B cell (primary cell): ENCODE data around the gene CNTNAP2. TPM values are rescaled to one million over a fixed set of nuclear protein-coding genes. Genes with fewer than 3 reads are reported as not detected.

Experiments
- ATAC-seq: fragments of 200-7000 bp; cut with Tn5 transposase; one replicate; pipeline ENCODE4 v1.10.0; 2021; ENCODE audit warnings: low read depth, mild to moderate bottlenecking, moderate number of reproducible peaks, moderate library complexity
- CTCF ChIA-PET: fragments of 350-600 bp; sonication (Branson Sonifier 250); formaldehyde crosslinking; loops from one replicate; lab custom pipeline; 2021; ENCODE audit warnings: antibody characterized with exemption, inconsistent platforms; lab: Charles Lee
- POLR2A ChIA-PET: fragments of 350-600 bp; sonication (Branson Sonifier 250); formaldehyde crosslinking; loops from one replicate; lab custom pipeline; 2021; ENCODE audit warnings: antibody characterized with exemption; lab: Charles Lee
- DNase-seq: peaks from one replicate; pipeline ENCODE4 v3.0.0; 2013
- H2AFZ ChIP-seq: 2 replicates; pipeline ENCODE4 v1.6.1; 2012; ENCODE audit warnings: mild to moderate bottlenecking, low read depth, low read length; ENCODE audit not compliant: insufficient read depth, poor library complexity, severe bottlenecking
- H3K27ac ChIP-seq, 2 donors: 1 replicate in 1 of 2; 2 replicates in 1 of 2; pipeline ENCODE4 v1.5.1; 2012 to 2013; ENCODE audit warnings: low read length in 2 of 2, mild to moderate bottlenecking in 2 of 2, moderate library complexity in 1 of 2
- H3K27me3 ChIP-seq, 4 experiments: fragments of 200-600 bp in 1 of 4; sonication (generic) in 1 of 4; replicated peaks in 1 of 4; 1 replicate in 2 of 4; 2 replicates in 2 of 4; pipeline versions ENCODE4 v1.6.1 to v1.7.0; 2013 to 2016; ENCODE audit warnings: low read length in 3 of 4, mild to moderate bottlenecking in 2 of 4, mixed read lengths in 1 of 4, moderate library complexity in 1 of 4; ENCODE audit not compliant: insufficient read depth in 4 of 4, control insufficient read depth in 3 of 4; ENCODE audit errors: control extremely low read depth in 1 of 4
- H3K36me3 ChIP-seq, 2 experiments: replicated peaks in 1 of 2; 1 replicate in 1 of 2; 2 replicates in 1 of 2; pipeline versions ENCODE4 v1.6.1 to v1.7.1; 2013; ENCODE audit warnings: low read length in 1 of 2; ENCODE audit not compliant: insufficient read depth in 2 of 2, control insufficient read depth in 1 of 2; ENCODE audit errors: control extremely low read depth in 1 of 2, extremely low read depth in 1 of 2
- H3K4me1 ChIP-seq, 2 donors: fragments of 200-600 bp in 1 of 2; sonication (generic) in 1 of 2; 1 replicate in 1 of 2; 2 replicates in 1 of 2; pipeline versions ENCODE4 v1.5.1 to v1.6.1; 2013 to 2017; ENCODE audit warnings: low read length in 2 of 2; ENCODE audit not compliant: control insufficient read depth in 2 of 2, insufficient read depth in 2 of 2
- H3K4me2 ChIP-seq: replicated peaks from 2 replicates; pipeline ENCODE3; 2012; ENCODE audit warnings: mild to moderate bottlenecking, low read depth, low read length; ENCODE audit not compliant: poor library complexity, severe bottlenecking
- H3K4me3 ChIP-seq, 5 experiments: fragments of 200-600 bp in 1 of 5; sonication (generic) in 1 of 5; 1 replicate in 3 of 5; 2 replicates in 2 of 5; pipeline versions ENCODE4 v1.5.1 to v1.7.0; 2011 to 2016; ENCODE audit warnings: low read length in 4 of 5, mild to moderate bottlenecking in 4 of 5, low read depth in 2 of 5, control low read depth in 1 of 5, moderate library complexity in 1 of 5; ENCODE audit not compliant: insufficient read depth in 1 of 5; ENCODE audit errors: control extremely low read depth in 1 of 5, extremely low read depth in 1 of 5
- H3K79me2 ChIP-seq: fragments of 200-600 bp; sonication (generic); one replicate; pipeline ENCODE4 v1.6.0; 2016; ENCODE audit warnings: low read length; ENCODE audit not compliant: control insufficient read depth, insufficient read depth
- H3K9ac ChIP-seq: fragments of 200-600 bp; sonication (generic); 2 replicates; pipeline ENCODE4 v1.6.1; 2017; ENCODE audit warnings: mild to moderate bottlenecking, low read length, moderate library complexity
- H3K9me3 ChIP-seq, 3 donors: one replicate each; pipeline versions ENCODE4 v1.6.1 to v1.7.1; 2013; ENCODE audit warnings: low read length in 2 of 3; ENCODE audit not compliant: control insufficient read depth in 2 of 3, insufficient read depth in 1 of 3; ENCODE audit errors: control extremely low read depth in 1 of 3
- H4K20me1 ChIP-seq: 2 replicates; pipeline ENCODE4 v1.6.0; 2012; ENCODE audit warnings: mild to moderate bottlenecking, low read length; ENCODE audit not compliant: insufficient read depth, control insufficient read depth, poor library complexity, severe bottlenecking
- H3K27ac Mint-ChIP-seq: one replicate; pipeline ENCODE4 v1.8.0; 2021; ENCODE audit warnings: mixed read lengths
- H3K27me3 Mint-ChIP-seq: one replicate; pipeline ENCODE4 v1.8.0; 2021; ENCODE audit warnings: mixed read lengths
- H3K4me1 Mint-ChIP-seq: one replicate; pipeline ENCODE4 v1.8.0; 2021; ENCODE audit warnings: mixed read lengths
- H3K4me3 Mint-ChIP-seq: one replicate; pipeline ENCODE4 v1.8.0; 2021; ENCODE audit warnings: mixed read lengths
- H3K9me3 Mint-ChIP-seq: one replicate; pipeline ENCODE4 v1.8.0; 2022; ENCODE audit warnings: mixed read lengths; ENCODE audit not compliant: insufficient read depth
- EZH2 ChIP-seq: IDR thresholded peaks from 2 replicates; pipeline ENCODE4 v1.6.1; 2012; ENCODE audit warnings: borderline replicate concordance, low read depth, mild to moderate bottlenecking, moderate library complexity, low read length; ENCODE audit not compliant: insufficient read depth, poor library complexity, severe bottlenecking
- WGBS: methylation state at CpG from one replicate; pipeline ENCODE4 v1.1.5; 2013; ENCODE audit warnings: missing lambda C conversion rate; ENCODE audit not compliant: insufficient coverage; 5-methylcytosine and 5-hydroxymethylcytosine counted together
- intact Hi-C: fragments of 100-400 bp; cut with micrococcal nuclease; formaldehyde crosslinking; loops from one replicate; pipeline ENCODE4 v1.10.0; 2022
- polyA plus RNA-seq: library from polyadenylated mRNA; depleted of rRNA; stranded (reverse); fragments of >200 nt; gene quantifications from 2 replicates; pipeline ENCODE4 v1.2.3, GENCODE V29; 2012
- total RNA-seq, 2 donors: library from RNA; stranded (reverse); fragments of 120-200 nt in 1 of 2; gene quantifications; 1 replicate in 1 of 2; 2 replicates in 1 of 2; pipeline versions ENCODE4 v1.2.3 to v1.2.4, GENCODE V29; 2013 to 2022
- TF ChIP-seq, protein P1 (sequence below): fragments of 200-600 bp; IDR thresholded peaks from one replicate; pipeline ENCODE4 v1.8.0; 2022; ENCODE audit warnings: antibody characterized with exemption, mild to moderate bottlenecking

The CNTNAP2 gene
- total and polyA plus RNA-seq, 2 donors (not counting 1 experiment from before 2014, with no cell fraction given) = 7.4 to 16.6 TPM

GRCh38 chr7:147513451-147513850 is 1396.8 kb downstream of the CNTNAP2 start:
- Histone ChIP-seq H3K79me2 (no peaks in the 10 kb centered on the region), H3K27ac (no peak overlapping the region), H4K20me1 (no peaks in the 10 kb centered on the region), H3K27me3 (no peaks in the 10 kb centered on the region), H3K4me2 (no peak overlapping the region), H3K9me3 (no peaks in the 10 kb centered on the region), H3K4me3 (no peak overlapping the region), H2AFZ (no peak overlapping the region), H3K36me3 (no peaks in the 10 kb centered on the region), H3K9ac (no peak overlapping the region), H3K4me1 (no peaks in the 10 kb centered on the region)
- Mint-ChIP-seq H3K27ac (no peak overlapping the region), H3K27me3 (no peaks in the 10 kb centered on the region), H3K4me3 (no peak overlapping the region), H3K9me3 (peaks cover 11% of the 10 kb centered on the region), H3K4me1 (no peaks in the 10 kb centered on the region)
- ATAC-seq (no peak), DNase-seq (no peak)
- no CpG with 5 or more reads among the region's 4 CpGs for WGBS
- CTCF ChIA-PET = no interaction called here
- POLR2A ChIA-PET = no interaction called here
- intact Hi-C loops = no loop called here
- TF ChIP-seq, protein P1, sequence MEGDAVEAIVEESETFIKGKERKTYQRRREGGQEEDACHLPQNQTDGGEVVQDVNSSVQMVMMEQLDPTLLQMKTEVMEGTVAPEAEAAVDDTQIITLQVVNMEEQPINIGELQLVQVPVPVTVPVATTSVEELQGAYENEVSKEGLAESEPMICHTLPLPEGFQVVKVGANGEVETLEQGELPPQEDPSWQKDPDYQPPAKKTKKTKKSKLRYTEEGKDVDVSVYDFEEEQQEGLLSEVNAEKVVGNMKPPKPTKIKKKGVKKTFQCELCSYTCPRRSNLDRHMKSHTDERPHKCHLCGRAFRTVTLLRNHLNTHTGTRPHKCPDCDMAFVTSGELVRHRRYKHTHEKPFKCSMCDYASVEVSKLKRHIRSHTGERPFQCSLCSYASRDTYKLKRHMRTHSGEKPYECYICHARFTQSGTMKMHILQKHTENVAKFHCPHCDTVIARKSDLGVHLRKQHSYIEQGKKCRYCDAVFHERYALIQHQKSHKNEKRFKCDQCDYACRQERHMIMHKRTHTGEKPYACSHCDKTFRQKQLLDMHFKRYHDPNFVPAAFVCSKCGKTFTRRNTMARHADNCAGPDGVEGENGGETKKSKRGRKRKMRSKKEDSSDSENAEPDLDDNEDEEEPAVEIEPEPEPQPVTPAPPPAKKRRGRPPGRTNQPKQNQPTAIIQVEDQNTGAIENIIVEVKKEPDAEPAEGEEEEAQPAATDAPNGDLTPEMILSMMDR = no peak
- TF ChIP-seq EZH2 = no peak

DNA sequence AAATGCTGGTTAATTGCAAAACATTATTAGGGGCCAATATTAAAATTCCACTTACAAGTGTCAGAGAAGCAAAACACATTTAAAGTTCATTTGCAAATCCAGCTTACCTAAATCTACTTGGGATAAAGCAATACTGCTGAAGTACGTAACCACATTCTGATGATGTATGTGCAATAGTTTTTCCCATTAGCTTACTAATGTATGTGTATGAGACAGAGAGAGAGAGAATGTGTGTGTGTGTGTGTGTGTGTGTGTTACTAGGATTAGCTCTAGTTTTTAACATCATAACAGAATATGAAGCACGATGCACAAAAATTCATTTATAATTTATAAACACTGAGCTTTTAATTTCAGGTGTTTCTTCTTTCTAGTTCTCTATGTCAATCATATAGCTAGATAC is 1399.8 kb downstream of the CNTNAP2 start:
- intact Hi-C loops = no loop called here
- H3K4me1 ChIP-seq = no peaks in the 10 kb centered on the region
- ATAC-seq = no peak
- Mint-ChIP-seq H3K4me3 (no peak overlapping the region), H3K27ac (no peak overlapping the region), H3K4me1 (no peaks in the 10 kb centered on the region), H3K27me3 (no peaks in the 10 kb centered on the region), H3K9me3 (peaks cover 9% of the 10 kb centered on the region)
- TF ChIP-seq EZH2 = no peak
- TF ChIP-seq, protein P1 = no peak
- ChIA-PET CTCF (no interaction called here), POLR2A (no interaction called here)
- no peak overlapping the region for H3K4me3 ChIP-seq
- H4K20me1 ChIP-seq = no peaks in the 10 kb centered on the region
- H2AFZ ChIP-seq = no peak overlapping the region
- no peak overlapping the region for H3K4me2 ChIP-seq
- DNase-seq = no peak
- no peak overlapping the region for H3K9ac ChIP-seq
- no peak overlapping the region for H3K27ac ChIP-seq
- no peaks in the 10 kb centered on the region for H3K27me3 ChIP-seq
- no peaks in the 10 kb centered on the region for H3K9me3 ChIP-seq
- WGBS = no CpG with 5 or more reads among the region's 2 CpGs
- H3K36me3 ChIP-seq = no peaks in the 10 kb centered on the region
- no peaks in the 10 kb centered on the region for H3K79me2 ChIP-seq
